AG09309 (cell line): Measurements from ENCODE around the gene PPP2R1B.
A peak's percentile ranks its signal among the peaks of the same experiment; 100 is the strongest.

Experiments used
- DNase-seq: peaks from one replicate; pipeline ENCODE4 v3.0.0-alpha.2; 2010; ENCODE audit warnings: low read depth
- H3K4me3 ChIP-seq: 2 replicates; pipeline ENCODE4 v1.5.1; 2011; ENCODE audit warnings: mild to moderate bottlenecking, low read depth, low read length, moderate library complexity; ENCODE audit not compliant: control insufficient read depth
- TF ChIP-seq, protein P1 (sequence below): IDR thresholded peaks from 2 replicates; pipeline ENCODE4 v1.5.1; 2011; ENCODE audit warnings: mild to moderate bottlenecking, low read depth, low read length, inconsistent platforms; ENCODE audit not compliant: insufficient read depth, control insufficient read depth; ENCODE audit errors: missing control alignments

Gene PPP2R1B

GRCh38 chr11:111735262-111736116 is 30.7 kb downstream of the PPP2R1B start:
- TF ChIP-seq, protein P1, sequence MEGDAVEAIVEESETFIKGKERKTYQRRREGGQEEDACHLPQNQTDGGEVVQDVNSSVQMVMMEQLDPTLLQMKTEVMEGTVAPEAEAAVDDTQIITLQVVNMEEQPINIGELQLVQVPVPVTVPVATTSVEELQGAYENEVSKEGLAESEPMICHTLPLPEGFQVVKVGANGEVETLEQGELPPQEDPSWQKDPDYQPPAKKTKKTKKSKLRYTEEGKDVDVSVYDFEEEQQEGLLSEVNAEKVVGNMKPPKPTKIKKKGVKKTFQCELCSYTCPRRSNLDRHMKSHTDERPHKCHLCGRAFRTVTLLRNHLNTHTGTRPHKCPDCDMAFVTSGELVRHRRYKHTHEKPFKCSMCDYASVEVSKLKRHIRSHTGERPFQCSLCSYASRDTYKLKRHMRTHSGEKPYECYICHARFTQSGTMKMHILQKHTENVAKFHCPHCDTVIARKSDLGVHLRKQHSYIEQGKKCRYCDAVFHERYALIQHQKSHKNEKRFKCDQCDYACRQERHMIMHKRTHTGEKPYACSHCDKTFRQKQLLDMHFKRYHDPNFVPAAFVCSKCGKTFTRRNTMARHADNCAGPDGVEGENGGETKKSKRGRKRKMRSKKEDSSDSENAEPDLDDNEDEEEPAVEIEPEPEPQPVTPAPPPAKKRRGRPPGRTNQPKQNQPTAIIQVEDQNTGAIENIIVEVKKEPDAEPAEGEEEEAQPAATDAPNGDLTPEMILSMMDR, result no peak
- peak overlapping the region; percentile 34 for H3K4me3 ChIP-seq
- peak; percentile 97 for DNase-seq

GRCh38 chr11:111734954-111735261 is 31.3 kb downstream of the PPP2R1B start:
- TF ChIP-seq, protein P1, result no peak
- H3K4me3 ChIP-seq, result no peak overlapping the region
- no peak for DNase-seq

DNA sequence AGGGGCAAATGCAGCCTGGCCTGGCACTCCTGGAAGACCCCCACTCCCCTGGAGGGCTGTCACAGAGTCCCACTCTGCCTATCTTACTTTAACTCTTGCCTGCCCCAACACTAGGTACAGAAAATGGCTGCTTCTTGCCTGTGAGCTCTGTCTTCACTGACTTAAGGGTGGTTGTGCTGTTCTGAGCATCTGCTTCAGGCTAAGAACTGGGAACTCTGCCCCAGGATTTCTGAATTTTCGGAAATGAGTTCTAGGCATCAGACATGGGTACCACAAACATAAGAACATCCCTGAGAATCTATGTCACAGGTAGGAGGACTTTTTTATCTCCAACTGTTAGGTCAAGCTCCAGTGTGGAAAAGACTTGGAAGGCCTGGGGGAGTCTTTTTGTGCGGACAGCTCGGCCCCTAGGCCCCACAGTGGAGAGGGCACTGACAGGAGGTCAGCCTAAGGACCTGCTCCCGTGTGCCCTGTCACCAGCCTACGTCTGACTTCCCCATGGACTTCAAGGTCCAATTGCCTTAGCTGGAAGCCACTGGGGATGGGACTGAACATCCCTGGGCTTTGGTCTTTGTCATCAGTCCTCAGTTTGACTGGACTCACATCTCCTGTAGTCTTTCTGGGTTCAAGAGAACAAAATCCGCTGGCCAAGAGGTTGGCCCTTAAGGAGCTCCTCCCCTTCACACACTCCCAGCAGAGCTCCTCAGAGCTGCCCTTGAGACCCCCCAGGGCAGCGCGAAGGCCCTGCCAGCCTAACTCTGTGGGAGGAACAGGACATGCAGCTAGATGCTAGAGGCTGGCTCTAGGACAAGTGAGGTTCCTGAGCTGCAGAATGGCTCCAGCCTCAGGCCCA is 31.9 kb downstream of the PPP2R1B start:
- DNase-seq, result no peak
- H3K4me3 ChIP-seq, result no peak overlapping the region
- TF ChIP-seq, protein P1, result no peak

- TF ChIP-seq, protein P1, result no peak
- no peak for DNase-seq
- H3K4me3 ChIP-seq, result no peak overlapping the region
Measured at GRCh38 chr11:111733611-111734088, 32.5 kb downstream of the PPP2R1B start.

- DNase-seq, result peak; percentile 52
- TF ChIP-seq, protein P1, result no peak
Measured at GRCh38 chr11:111733016-111733415, 33.2 kb downstream of the PPP2R1B start.

DNA sequence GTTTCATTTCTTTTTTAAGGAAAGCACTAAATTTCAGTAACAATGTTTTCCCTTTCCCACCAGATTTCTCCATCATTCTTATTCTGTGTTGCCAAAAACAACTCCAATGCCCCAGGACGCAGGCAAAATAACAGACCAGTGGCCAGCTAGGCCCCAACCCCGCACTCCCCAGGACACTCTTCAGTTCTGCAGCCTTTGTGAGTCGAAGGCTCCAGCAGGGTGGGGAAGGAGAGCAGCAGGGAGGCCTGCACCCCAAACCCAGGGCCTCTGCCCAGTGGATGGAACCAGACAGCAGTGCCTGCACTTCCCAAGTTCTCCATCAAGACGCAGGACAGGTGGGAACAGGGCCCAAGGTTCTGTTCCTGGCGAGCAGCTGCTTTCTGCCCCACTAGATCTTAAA is 34.4 kb downstream of the PPP2R1B start:
- DNase-seq, result no peak
- H3K4me3 ChIP-seq, result no peak overlapping the region
- TF ChIP-seq, protein P1, result no peak

More at GRCh38 chr11:111733016-111733415, 33.2 kb downstream of the PPP2R1B start:
- H3K4me3 ChIP-seq, result no peak overlapping the region
